Measurements from ENCODE around the gene PPEF2.
"Not testable (repeated sequence)": the region's sequence is repeated elsewhere in the genome, so short reads cannot be mapped to it uniquely, and the experiment has no call there.

DNA sequence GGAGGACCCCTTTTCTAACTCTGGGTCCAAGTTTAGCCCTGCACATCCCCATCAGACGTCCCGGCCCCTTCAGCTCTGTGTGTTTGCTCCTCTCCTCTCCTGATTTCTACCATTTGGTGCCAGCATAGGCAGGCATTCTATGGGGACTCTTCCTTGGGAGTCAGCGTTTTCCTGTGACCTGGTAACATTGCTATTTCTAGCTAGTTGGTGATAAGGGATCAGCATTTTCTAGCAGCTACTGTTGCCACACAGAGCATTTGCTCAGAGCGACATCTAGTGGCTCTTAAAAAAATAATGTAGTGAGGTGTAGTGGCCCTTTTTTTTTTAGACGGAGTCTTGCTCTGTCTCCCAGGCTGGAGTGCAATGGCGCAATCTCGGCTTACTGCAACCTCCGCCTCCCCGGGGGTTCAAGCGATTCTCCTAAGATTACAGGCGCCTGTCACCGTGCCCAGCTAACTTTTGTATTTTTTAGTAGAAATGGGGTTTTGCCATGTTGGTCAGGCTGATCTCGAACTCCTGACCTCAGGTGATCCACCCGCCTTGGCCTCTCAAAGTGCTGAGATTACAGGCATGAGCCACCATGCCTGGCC, 54.0 kb downstream of the PPEF2 start:
- TF ChIP-seq, protein P1, sequence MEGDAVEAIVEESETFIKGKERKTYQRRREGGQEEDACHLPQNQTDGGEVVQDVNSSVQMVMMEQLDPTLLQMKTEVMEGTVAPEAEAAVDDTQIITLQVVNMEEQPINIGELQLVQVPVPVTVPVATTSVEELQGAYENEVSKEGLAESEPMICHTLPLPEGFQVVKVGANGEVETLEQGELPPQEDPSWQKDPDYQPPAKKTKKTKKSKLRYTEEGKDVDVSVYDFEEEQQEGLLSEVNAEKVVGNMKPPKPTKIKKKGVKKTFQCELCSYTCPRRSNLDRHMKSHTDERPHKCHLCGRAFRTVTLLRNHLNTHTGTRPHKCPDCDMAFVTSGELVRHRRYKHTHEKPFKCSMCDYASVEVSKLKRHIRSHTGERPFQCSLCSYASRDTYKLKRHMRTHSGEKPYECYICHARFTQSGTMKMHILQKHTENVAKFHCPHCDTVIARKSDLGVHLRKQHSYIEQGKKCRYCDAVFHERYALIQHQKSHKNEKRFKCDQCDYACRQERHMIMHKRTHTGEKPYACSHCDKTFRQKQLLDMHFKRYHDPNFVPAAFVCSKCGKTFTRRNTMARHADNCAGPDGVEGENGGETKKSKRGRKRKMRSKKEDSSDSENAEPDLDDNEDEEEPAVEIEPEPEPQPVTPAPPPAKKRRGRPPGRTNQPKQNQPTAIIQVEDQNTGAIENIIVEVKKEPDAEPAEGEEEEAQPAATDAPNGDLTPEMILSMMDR (IDR thresholded peaks at IDR 0.05) = peak in 2 of 3 experiments; percentile 31 to 59
- not testable (repeated sequence) for TF ChIP-seq POLR2A (IDR thresholded peaks at IDR 0.05)

Data from testis (tissue), 2 donors.